Loucy (cell line): ENCODE measurements around the gene DDX10.

Experiments
- H2AFZ ChIP-seq: fragments of 200-600 bp; sonication (generic); 2 replicates; pipeline ENCODE4 v1.6.0; 2016; ENCODE audit warnings: antibody characterized with exemption, mild to moderate bottlenecking, low read length, moderate library complexity
- H3F3A ChIP-seq: fragments of 200-600 bp; 2 replicates; pipeline ENCODE4 v1.6.0; 2016; ENCODE audit warnings: antibody characterized with exemption, low read depth, mild to moderate bottlenecking
- H3K27me3 ChIP-seq: fragments of 200-600 bp; sonication (generic); 2 replicates; pipeline ENCODE4 v1.6.1; 2014; ENCODE audit warnings: low read length, mild to moderate bottlenecking; ENCODE audit not compliant: insufficient read depth, poor library complexity, severe bottlenecking
- H3K36me3 ChIP-seq: fragments of 200-600 bp; sonication (generic); 2 replicates; pipeline ENCODE4 v1.6.1; 2016; ENCODE audit warnings: low read length; ENCODE audit not compliant: insufficient read depth
- H3K4me1 ChIP-seq: fragments of 200-600 bp; sonication (generic); 2 replicates; pipeline ENCODE4 v1.5.1; 2014; ENCODE audit warnings: low read length, mild to moderate bottlenecking; ENCODE audit not compliant: insufficient read depth, poor library complexity, severe bottlenecking
- H3K4me2 ChIP-seq: fragments of 200-600 bp; sonication (generic); 2 replicates; pipeline ENCODE4 v1.6.0; 2014; ENCODE audit warnings: antibody characterized with exemption, low read length, low read depth, mild to moderate bottlenecking; ENCODE audit not compliant: poor library complexity, severe bottlenecking
- H3K4me3 ChIP-seq: fragments of 200-600 bp; sonication (generic); 2 replicates; pipeline ENCODE4 v1.5.1; 2014; ENCODE audit warnings: low read length, mild to moderate bottlenecking, mixed read lengths; ENCODE audit not compliant: poor library complexity, severe bottlenecking
- H3K79me2 ChIP-seq: fragments of 200-600 bp; sonication (generic); 2 replicates; pipeline ENCODE4 v1.6.1; 2014; ENCODE audit warnings: low read length; ENCODE audit not compliant: insufficient read depth
- H3K9ac ChIP-seq: fragments of 200-600 bp; sonication (generic); 2 replicates; pipeline ENCODE4 v1.6.0; 2014; ENCODE audit warnings: mild to moderate bottlenecking, low read depth, low read length, moderate library complexity; ENCODE audit not compliant: poor library complexity, severe bottlenecking
- H3K9me2 ChIP-seq: fragments of 200-600 bp; sonication (generic); replicated peaks from 2 replicates; pipeline ENCODE4 v1.6.1; 2016; ENCODE audit warnings: low read depth, low read length, mixed read lengths
- H3K9me3 ChIP-seq: fragments of 200-600 bp; sonication (generic); 2 replicates; pipeline ENCODE4 v1.6.1; 2014; ENCODE audit warnings: mild to moderate bottlenecking, antibody characterized with exemption, low read length, low read depth; ENCODE audit not compliant: insufficient read depth
- H4K20me1 ChIP-seq: fragments of 200-600 bp; sonication (generic); 2 replicates; pipeline ENCODE4 v1.6.0; 2014; ENCODE audit warnings: antibody characterized with exemption, low read length, mild to moderate bottlenecking; ENCODE audit not compliant: insufficient read depth, poor library complexity, severe bottlenecking
- CTCF ChIP-seq: fragments of 200-600 bp; sonication (generic); conservative IDR thresholded peaks from 2 replicates; pipeline ENCODE4 v1.5.1; 2014; ENCODE audit warnings: mild to moderate bottlenecking, antibody characterized with exemption, low read length
- EZH2phosphoT487 ChIP-seq: fragments of 200-600 bp; IDR thresholded peaks from 2 replicates; pipeline ENCODE4 v1.6.1; 2018; ENCODE audit warnings: antibody characterized with exemption, mild to moderate bottlenecking, moderate library complexity, borderline replicate concordance

Gene DDX10

GRCh38 chr11:108945341-108945740, 280.5 kb downstream of the DDX10 start:
- Histone ChIP-seq H3K9ac (no peak overlapping the region), H3K9me2 (no peaks in the 10 kb centered on the region), H3K27me3 (no peaks in the 10 kb centered on the region), H3K4me1 (no peaks in the 10 kb centered on the region), H3K9me3 (no peaks in the 10 kb centered on the region), H3K79me2 (no peaks in the 10 kb centered on the region), H3K36me3 (peaks cover 4% of the 10 kb centered on the region; the same call in 1 of the 2 replicates), H3F3A (no peaks in the 10 kb centered on the region), H3K4me3 (no peak overlapping the region), H4K20me1 (no peaks in the 10 kb centered on the region), H3K4me2 (no peak overlapping the region), H2AFZ (no peak overlapping the region)
- no peak for TF ChIP-seq EZH2phosphoT487
- TF ChIP-seq CTCF, result no peak

DNA sequence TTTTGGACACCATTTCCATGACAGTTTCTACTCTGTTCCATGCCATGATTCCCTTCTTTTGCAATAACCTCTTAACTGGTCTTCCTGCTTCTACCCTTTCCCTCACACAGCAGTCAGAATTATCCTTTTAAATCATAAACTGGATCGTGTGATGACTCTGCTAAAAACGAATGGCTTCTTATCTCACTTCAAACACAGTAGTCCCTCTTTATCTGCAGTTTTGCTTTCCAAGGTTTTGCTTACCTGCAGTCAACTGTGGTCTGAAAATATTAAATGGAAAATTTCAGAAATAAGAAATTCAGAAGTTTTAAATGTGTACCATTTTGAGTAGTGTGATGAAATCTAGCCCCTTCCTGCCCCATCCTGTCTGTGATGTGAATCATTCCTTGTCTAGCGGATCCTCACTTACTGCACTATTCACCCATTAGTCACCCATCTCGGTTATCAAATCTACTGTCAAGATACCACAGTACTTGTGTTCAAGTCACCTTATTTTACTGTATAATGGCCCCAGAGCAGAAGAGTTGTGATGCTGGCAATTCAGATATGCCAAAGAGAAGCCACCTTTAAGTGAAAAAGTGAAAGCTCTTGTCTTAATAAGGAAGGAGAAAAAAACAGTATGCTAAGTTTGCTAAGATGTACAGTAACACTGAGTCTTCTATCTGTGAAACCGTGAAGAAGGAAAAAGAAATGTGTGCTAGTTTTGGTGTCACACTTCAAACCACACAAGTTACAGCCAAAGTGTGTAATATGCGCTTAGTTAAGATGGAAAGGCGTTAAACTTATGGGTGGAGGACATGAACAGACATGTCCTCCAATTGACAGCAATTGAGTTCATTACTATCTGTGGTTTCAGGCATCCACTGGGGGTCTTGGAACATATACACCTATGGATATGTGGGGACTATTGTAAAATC, 283.0 kb downstream of the DDX10 start:
- no peaks in the 10 kb centered on the region for H4K20me1 ChIP-seq
- no peaks in the 10 kb centered on the region for H3K4me1 ChIP-seq
- no peaks in the 10 kb centered on the region for H3K36me3 ChIP-seq
- H3F3A ChIP-seq, result no peaks in the 10 kb centered on the region
- H3K9me2 ChIP-seq, result no peaks in the 10 kb centered on the region
- TF ChIP-seq CTCF (no peak), EZH2phosphoT487 (no peak)
- no peak overlapping the region for H2AFZ ChIP-seq
- H3K79me2 ChIP-seq, result no peaks in the 10 kb centered on the region
- H3K9me3 ChIP-seq, result no peaks in the 10 kb centered on the region
- H3K9ac ChIP-seq, result no peak overlapping the region
- no peak overlapping the region for H3K4me2 ChIP-seq
- no peak overlapping the region for H3K4me3 ChIP-seq
- H3K27me3 ChIP-seq, result no peaks in the 10 kb centered on the region

- Histone ChIP-seq H3K9ac (no peak overlapping the region), H3K4me2 (no peak overlapping the region), H3F3A (no peaks in the 10 kb centered on the region)
Measured at GRCh38 chr11:108958368-108959104, 293.7 kb downstream of the DDX10 start.

More at GRCh38 chr11:108958368-108959104, 293.7 kb downstream of the DDX10 start:
- Histone ChIP-seq H3K4me1 (peaks cover 11% of the 10 kb centered on the region), H3K79me2 (no peaks in the 10 kb centered on the region), H3K9me2 (no peaks in the 10 kb centered on the region), H2AFZ (no peak overlapping the region), H3K27me3 (no peaks in the 10 kb centered on the region), H3K36me3 (no peaks in the 10 kb centered on the region), H3K4me3 (no peak overlapping the region), H3K9me3 (no peaks in the 10 kb centered on the region), H4K20me1 (no peaks in the 10 kb centered on the region)
- TF ChIP-seq EZH2phosphoT487 (no peak), CTCF (no peak)
